PC-9 (cell line): ENCODE measurements around the gene MIDN. TPM values are rescaled to one million over a fixed set of nuclear protein-coding genes. Genes with fewer than 3 reads are reported as not detected.

ENCODE experiments used
- BruUV-seq: library from RNA; stranded (reverse); fragments of 400-500 nt; replicated peaks from 2 replicates; lab custom pipeline; 2021; lab: Mats Ljungman, UMichigan
- CTCF ChIA-PET: fragments of 300-600 bp; sonication (Branson Sonifier 250); formaldehyde crosslinking; loops from one replicate; lab custom pipeline; 2022; ENCODE audit warnings: antibody characterized with exemption; lab: Charles Lee
- POLR2A ChIA-PET: fragments of 300-600 bp; sonication (Branson Sonifier 250); formaldehyde crosslinking; loops from one replicate; lab custom pipeline; 2022; ENCODE audit warnings: antibody characterized with exemption; ENCODE audit not compliant: unreplicated experiment; lab: Charles Lee
- DNase-seq, 2 experiments: peaks; one replicate each; pipeline versions ENCODE4 v3.0.0 to v3.0.0-alpha.2; 2015 to 2022; ENCODE audit warnings: mixed read lengths in 1 of 2
- H2AFZ ChIP-seq: fragments of 200-600 bp; sonication (generic); 2 replicates; pipeline ENCODE4 v1.8.1; 2017; ENCODE audit warnings: antibody characterized with exemption
- H3F3A ChIP-seq: fragments of 200-600 bp; sonication (generic); 2 replicates; pipeline ENCODE4 v1.8.1; 2017; ENCODE audit warnings: antibody characterized with exemption, mild to moderate bottlenecking, low read depth; ENCODE audit not compliant: insufficient read depth
- H3K27ac ChIP-seq: fragments of 200-600 bp; sonication (generic); 2 replicates; pipeline ENCODE4 v1.6.1; 2016; ENCODE audit warnings: mixed run types
- H3K27me3 ChIP-seq: fragments of 200-600 bp; sonication (generic); 2 replicates; pipeline ENCODE4 v1.6.1; 2016; ENCODE audit warnings: low read depth, mixed run types; ENCODE audit not compliant: insufficient read depth
- H3K36me3 ChIP-seq: fragments of 200-600 bp; sonication (generic); 2 replicates; pipeline ENCODE4 v1.6.1; 2016; ENCODE audit warnings: low read depth, mixed run types
- H3K4me1 ChIP-seq: fragments of 200-600 bp; sonication (generic); replicated peaks from 2 replicates; pipeline ENCODE4 v1.6.1; 2016; ENCODE audit warnings: mixed run types; ENCODE audit not compliant: insufficient read depth
- H3K4me2 ChIP-seq: fragments of 200-600 bp; sonication (generic); 2 replicates; pipeline ENCODE4 v1.6.1; 2017; ENCODE audit warnings: mixed run types
- H3K4me3 ChIP-seq: fragments of 200-600 bp; sonication (generic); 2 replicates; pipeline ENCODE4 v1.6.1; 2016; ENCODE audit warnings: mixed run types
- H3K79me2 ChIP-seq: fragments of 200-600 bp; sonication (generic); 2 replicates; pipeline ENCODE4 v1.6.1; 2017; ENCODE audit warnings: low read depth, mixed run types
- H3K9me2 ChIP-seq: fragments of 200-600 bp; sonication (generic); 2 replicates; pipeline ENCODE4 v1.8.1; 2017; ENCODE audit warnings: mild to moderate bottlenecking; ENCODE audit not compliant: insufficient read depth
- H3K9me3 ChIP-seq: fragments of 200-600 bp; sonication (generic); 2 replicates; pipeline ENCODE4 v1.8.1; 2016; ENCODE audit warnings: low read depth; ENCODE audit not compliant: insufficient read depth
- H4K20me1 ChIP-seq: fragments of 200-600 bp; sonication (generic); 2 replicates; pipeline ENCODE4 v1.8.1; 2017; ENCODE audit not compliant: insufficient read depth
- CTCF ChIP-seq: fragments of 200-600 bp; sonication (generic); conservative IDR thresholded peaks from 2 replicates; pipeline ENCODE4 v1.6.1; 2017; ENCODE audit warnings: mixed run types, antibody characterized with exemption, mild to moderate bottlenecking, moderate library complexity
- EZH2 ChIP-seq: fragments of 200-600 bp; sonication (generic); IDR thresholded peaks from 2 replicates; pipeline ENCODE4 v1.8.0; 2017; ENCODE audit warnings: antibody characterized with exemption, low read depth
- intact Hi-C: fragments of 100-400 bp; cut with micrococcal nuclease; formaldehyde crosslinking; loops from one replicate; pipeline ENCODE4 v1.10.0; 2022; ENCODE audit not compliant: unreplicated experiment
- total RNA-seq: library from RNA; stranded (reverse); gene quantifications from 2 replicates; pipeline ENCODE4 v1.2.3, GENCODE V29; 2021

The MIDN gene
- total RNA-seq, 1 experiment from 2014 or later = 61.4 TPM

- H4K20me1 ChIP-seq = no peaks in the 10 kb centered on the region
- no TSS peak for BruUV-seq
- H3K79me2 ChIP-seq = no peaks in the 10 kb centered on the region
- intact Hi-C loops = no loop called here
- no peak for DNase-seq
- no peak for TF ChIP-seq CTCF
- TF ChIP-seq EZH2 = no peak
- H3K36me3 ChIP-seq = no peaks in the 10 kb centered on the region
- H3K27me3 ChIP-seq = no peaks in the 10 kb centered on the region
- no peak overlapping the region for H3K4me2 ChIP-seq
- no peaks in the 10 kb centered on the region for H3K9me2 ChIP-seq
- no peak overlapping the region for H3K27ac ChIP-seq
- H3K4me1 ChIP-seq = peaks cover 7% of the 10 kb centered on the region
- H3K4me3 ChIP-seq = no peak overlapping the region
- no peaks in the 10 kb centered on the region for H3K9me3 ChIP-seq
- no peaks in the 10 kb centered on the region; the same call in 1 of the 2 replicates for H3F3A ChIP-seq
- no peak overlapping the region for H2AFZ ChIP-seq
- ChIA-PET POLR2A (no interaction called here), CTCF (no interaction called here)
These were observed 51.4 kb downstream of the MIDN start for GRCh38 chr19:1299801-1300200.

- Histone ChIP-seq H3K4me3 (no peak overlapping the region), H3K27me3 (no peaks in the 10 kb centered on the region), H4K20me1 (no peaks in the 10 kb centered on the region), H3K4me1 (peaks cover 7% of the 10 kb centered on the region), H3K9me3 (no peaks in the 10 kb centered on the region), H3F3A (no peaks in the 10 kb centered on the region; the same call in 1 of the 2 replicates), H3K36me3 (no peaks in the 10 kb centered on the region), H3K4me2 (no peak overlapping the region), H3K9me2 (no peaks in the 10 kb centered on the region), H2AFZ (no peak overlapping the region), H3K79me2 (no peaks in the 10 kb centered on the region), H3K27ac (no peak overlapping the region)
- no peak for DNase-seq
- POLR2A ChIA-PET = no interaction called here
- intact Hi-C loops = no loop called here
- no peak for TF ChIP-seq EZH2
- no peak for TF ChIP-seq CTCF
- CTCF ChIA-PET = no interaction called here
- no TSS peak for BruUV-seq
These were observed 52.5 kb downstream of the MIDN start for GRCh38 chr19:1300744-1301490.

- Histone ChIP-seq H3K27me3 (no peaks in the 10 kb centered on the region), H3K4me3 (no peak overlapping the region), H3K9me2 (no peaks in the 10 kb centered on the region), H3K27ac (no peak overlapping the region), H3K36me3 (no peaks in the 10 kb centered on the region), H3K9me3 (no peaks in the 10 kb centered on the region), H3F3A (no peaks in the 10 kb centered on the region; the same call in 1 of the 2 replicates), H3K4me1 (peaks cover 7% of the 10 kb centered on the region), H3K79me2 (no peaks in the 10 kb centered on the region), H2AFZ (no peak overlapping the region), H4K20me1 (no peaks in the 10 kb centered on the region), H3K4me2 (no peak overlapping the region)
- ChIA-PET POLR2A (interaction anchor here (0.9 kb wide), 1 partner anchor 140 kb away, joined by 4 read pairs; no protein-coding TSS in a partner anchor), CTCF (no interaction called here)
- DNase-seq = no peak
- TF ChIP-seq CTCF (no peak), EZH2 (no peak)
- BruUV-seq = no TSS peak
- intact Hi-C loops = no loop called here
These were observed 54.3 kb downstream of the MIDN start for GRCh38 chr19:1302533-1303239.
